DMS53 treated with DMSO at 0.1 percent for 48 hours (cell line): ENCODE data around the gene TTC39B.
"Not testable (repeated sequence)": the region's sequence is repeated elsewhere in the genome, so short reads cannot be mapped to it uniquely, and the experiment has no call there.

Experiments
- DNase-seq: peaks from one replicate; lab custom pipeline; 2025; ENCODE audit not compliant: unreplicated experiment; lab: John Stamatoyannopoulos, UW

TTC39B gene

GRCh38 chr9:15271403-15271802 lies 35.6 kb downstream of the TTC39B start:
- DNase-seq: no peak

GRCh38 chr9:15268782-15269181 lies 38.2 kb downstream of the TTC39B start:
- DNase-seq: no peak

DNA sequence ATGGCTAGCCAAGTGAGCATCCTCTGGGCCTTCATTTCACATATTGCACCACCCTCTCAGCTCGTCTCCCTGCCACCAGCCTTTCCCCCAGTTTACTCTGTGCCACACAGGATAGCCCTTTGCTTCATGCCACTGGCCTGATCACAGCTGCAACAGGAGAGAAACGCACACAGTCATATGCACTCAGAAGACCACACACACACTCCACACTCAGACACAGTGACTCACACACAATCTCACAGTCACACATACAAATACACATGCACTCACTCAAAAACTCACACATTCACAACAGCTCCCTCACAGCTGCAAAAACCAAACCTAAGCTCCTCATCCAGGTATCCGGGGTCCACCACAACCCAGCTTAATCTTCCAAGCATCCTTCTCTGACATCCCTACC lies 38.7 kb downstream of the TTC39B start:
- DNase-seq: no peak

DNA sequence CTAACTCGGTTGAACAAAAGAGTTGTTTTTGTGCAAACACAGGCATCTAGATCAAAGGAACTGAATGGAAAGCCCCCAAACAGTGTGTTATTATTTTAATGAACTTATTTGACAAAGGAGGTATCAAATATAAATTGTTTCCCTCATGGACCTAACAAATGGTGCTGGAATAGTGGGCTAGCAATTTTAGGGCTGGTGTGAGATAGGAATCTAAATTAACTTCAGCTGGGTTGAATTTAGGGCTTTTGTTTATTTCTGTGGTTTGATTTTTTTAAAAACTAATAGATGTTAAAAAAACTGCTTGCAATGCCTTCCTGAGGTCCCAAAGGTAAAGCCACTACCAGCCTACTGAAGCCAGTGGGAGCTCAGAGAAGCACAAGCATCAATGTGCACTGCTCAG lies 42.1 kb downstream of the TTC39B start:
- DNase-seq: no peak

DNA sequence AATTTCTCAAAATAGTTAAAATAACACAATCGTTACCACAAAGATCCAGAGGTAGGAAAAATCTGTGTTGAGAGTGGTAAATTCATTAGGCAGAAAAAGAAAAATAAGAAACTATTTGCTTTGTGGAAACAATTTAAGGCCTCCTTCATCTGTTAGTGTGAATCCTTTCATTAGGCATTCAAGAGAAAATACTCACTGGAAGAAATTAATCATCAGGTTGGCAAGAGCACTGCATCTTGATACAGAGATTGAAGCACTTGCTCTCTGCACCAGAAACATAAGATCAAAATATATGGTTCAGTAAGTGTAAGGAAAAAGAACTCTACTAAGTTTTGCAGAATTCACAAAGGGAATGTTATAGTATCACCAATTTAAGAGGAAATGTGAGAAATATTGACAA lies 44.4 kb downstream of the TTC39B start:
- no peak for DNase-seq

- no peak for DNase-seq
Measured at GRCh38 chr9:15256426-15256825, 50.6 kb downstream of the TTC39B start.

DNA sequence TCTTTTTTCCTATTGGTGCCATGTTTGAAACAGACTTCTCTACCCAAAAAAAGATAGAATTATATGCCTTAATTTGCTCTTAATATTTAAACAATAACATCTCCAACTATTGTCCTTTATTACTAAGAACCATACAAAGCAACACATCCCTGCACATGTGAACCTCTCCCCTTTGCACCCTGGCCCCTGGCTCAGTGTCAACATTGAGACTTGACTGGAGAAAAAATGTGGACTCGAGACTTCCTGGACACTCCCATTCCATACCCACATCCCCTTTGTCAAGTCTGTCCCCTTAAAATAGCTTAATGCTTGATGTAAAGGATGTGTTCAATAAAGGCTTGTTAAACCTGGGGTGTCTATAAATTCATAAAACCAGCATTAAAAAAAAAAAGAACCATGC lies 53.2 kb downstream of the TTC39B start:
- no peak for DNase-seq

- no peak for DNase-seq
Measured at GRCh38 chr9:15253197-15253596, 53.8 kb downstream of the TTC39B start.

DNA sequence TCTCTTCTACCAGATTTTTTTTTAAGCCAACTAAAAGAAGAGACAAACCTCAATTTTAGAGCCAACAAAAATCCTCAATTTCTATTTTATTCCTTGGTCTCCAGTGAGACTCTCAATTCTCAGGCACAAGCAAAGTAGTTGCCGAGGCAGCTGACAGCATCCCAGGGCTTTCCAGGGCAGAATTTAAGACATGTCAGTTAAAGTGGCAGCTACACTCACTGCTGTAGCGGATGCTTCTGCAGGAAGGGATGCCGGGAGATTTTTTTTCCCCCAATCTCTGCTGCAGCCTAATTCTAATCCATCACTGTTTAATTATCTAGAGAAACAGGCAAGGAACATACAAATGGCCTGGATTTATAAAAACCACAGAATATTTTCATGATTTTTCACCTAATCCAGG lies 57.0 kb downstream of the TTC39B start:
- DNase-seq: no peak

- no peak for DNase-seq
Measured at GRCh38 chr9:15249042-15249818, 57.8 kb downstream of the TTC39B start.

- no peak for DNase-seq
Measured at GRCh38 chr9:15248621-15249020, 58.4 kb downstream of the TTC39B start.

DNA sequence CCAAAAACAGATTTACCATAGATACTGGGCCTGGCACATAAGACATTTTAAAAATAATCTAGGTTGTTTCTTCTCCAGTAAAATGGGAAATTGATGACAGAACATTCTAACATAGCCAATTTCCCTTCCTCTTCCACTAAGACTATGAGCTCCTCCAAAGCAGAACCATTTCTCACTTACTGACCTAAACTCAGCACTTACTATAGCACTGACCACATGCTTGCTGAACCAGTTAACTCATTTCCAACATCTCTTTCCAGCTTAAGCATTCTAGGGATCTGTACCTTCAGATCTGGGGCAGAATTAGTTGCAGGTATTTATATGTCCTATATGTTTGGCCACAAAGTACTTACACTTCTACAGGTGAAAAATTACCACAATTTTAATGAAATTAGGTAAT lies 58.9 kb downstream of the TTC39B start:
- DNase-seq: no peak

- DNase-seq: peak; percentile 17
Measured at GRCh38 chr9:15246708-15247107, 60.3 kb downstream of the TTC39B start.

DNA sequence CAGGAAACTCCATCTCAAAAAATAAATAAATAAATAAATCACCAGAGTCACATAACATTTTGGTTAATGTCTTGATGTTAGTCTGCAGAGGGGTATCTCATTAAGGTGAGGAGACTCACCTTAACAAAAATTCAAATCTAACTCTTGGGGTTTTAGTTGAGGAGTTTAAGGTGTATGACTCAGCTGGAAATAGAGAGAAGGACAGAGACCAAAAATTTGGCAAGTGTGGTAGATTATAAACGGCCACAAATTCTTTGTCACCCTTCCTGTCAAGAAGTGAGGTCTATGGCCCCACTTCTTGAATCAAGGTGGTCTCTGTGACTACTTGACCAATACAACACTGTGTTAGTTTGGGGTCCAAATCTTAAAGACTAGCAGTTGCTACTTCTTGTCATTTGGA lies 60.8 kb downstream of the TTC39B start:
- no peak for DNase-seq

DNA sequence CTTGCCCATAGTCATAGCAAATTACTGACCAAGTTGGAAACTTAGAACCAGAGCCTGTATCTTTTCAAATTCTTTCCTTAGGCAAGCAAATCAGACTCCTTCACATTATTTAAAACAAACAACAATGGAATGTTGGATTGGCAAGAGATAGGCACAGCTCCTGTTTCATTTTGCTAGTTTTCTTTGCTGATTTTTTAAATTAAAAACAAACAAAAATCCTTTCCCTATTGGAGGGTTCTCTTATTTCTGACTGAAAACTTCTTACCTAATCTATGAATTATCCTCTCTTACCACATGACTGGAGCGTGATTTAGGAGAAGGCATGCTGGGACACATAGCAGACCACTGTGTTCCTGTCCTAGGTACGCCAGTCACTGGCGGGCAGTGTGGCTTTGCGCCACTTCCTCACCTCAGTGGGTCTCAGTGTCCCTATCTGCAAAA lies 63.0 kb downstream of the TTC39B start:
- DNase-seq: no peak

DNA sequence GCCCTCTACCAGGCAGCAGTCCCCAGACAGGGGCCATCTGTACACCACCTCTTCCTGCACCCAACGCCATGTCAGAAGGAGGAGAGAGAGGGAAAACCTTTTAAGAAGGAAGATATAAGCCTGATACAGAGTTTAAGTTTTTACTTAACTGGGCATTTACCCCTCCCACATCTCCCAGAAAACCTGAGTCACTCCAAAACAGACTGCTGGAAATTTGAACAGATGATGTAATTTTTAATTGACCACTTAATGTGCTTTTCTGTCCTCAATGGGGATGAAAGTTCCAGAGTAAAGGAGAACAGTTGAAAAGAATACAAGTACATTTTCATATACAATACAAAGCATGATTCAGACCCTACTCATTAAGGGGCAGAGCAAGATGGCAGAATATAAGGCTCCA lies 63.9 kb downstream of the TTC39B start:
- DNase-seq: no peak

GRCh38 chr9:15240927-15241326 lies 66.1 kb downstream of the TTC39B start:
- peak; percentile 38 for DNase-seq

DNA sequence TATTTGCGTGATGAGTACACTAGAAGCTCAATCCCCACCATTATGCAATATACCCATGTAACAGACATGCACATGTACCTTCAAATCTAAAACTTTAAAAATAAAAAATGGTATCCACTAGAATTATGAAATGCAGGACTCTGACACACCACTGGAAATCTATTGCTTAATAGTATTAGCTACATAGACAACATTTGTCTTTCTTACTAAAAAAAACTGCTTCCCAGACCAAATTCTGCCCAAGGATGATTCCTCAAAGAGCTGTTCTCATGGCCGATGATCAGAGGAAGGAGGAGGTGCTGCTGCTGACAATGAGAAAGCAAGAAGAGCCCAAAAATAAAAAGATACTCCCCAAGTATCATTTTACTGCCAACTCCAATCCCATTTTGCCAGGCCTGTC lies 67.2 kb downstream of the TTC39B start:
- DNase-seq: no peak

DNA sequence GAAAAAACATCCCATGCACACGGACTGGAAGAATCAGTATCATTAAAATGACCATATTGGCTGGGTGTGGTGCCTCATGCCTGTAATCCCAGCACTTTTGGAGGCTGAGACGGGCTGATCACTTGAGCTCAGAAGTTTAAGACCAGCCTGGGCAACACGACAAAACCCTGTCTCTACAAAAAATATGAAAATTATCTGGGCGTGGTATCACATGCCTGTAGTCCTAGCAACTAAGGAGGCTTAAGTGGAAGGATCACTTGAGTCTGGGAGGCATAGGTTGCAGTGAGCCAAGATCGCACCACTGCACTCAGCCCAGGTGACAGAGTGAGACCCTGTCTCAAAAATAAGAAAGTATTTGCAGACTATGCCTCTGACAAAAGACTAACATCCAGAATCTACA lies 68.4 kb downstream of the TTC39B start:
- no peak for DNase-seq

- DNase-seq: no peak
Measured at GRCh38 chr9:15235658-15236057, 71.4 kb downstream of the TTC39B start.

GRCh38 chr9:15233941-15234490 lies 73.0 kb downstream of the TTC39B start:
- not testable (repeated sequence) for DNase-seq

GRCh38 chr9:15232706-15233280 lies 74.2 kb downstream of the TTC39B start:
- not testable (repeated sequence) for DNase-seq
